ENCODE data around the gene PTPN23.

The PTPN23 gene

DNA sequence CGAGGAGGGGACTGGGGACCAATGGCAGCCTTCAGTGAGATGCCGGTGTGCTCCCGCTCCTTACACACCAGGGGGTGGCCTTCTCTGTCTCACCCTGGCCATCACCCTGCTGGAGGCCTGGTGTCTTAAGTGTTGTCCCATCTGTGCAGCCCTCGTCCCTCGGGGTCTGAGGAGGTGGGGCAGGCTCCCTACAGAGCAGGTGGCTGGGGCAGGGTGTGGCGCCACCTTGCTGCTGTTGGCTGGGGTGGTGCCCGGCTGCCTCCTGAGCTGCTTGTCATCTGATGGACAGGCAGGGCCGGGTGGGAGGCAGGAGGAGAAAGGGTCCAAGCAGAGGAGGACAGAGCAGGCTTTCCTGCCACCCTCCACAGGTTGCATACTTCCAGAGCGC, 25.9 kb downstream of the PTPN23 start:
- DNase-seq, result no peak

DNA sequence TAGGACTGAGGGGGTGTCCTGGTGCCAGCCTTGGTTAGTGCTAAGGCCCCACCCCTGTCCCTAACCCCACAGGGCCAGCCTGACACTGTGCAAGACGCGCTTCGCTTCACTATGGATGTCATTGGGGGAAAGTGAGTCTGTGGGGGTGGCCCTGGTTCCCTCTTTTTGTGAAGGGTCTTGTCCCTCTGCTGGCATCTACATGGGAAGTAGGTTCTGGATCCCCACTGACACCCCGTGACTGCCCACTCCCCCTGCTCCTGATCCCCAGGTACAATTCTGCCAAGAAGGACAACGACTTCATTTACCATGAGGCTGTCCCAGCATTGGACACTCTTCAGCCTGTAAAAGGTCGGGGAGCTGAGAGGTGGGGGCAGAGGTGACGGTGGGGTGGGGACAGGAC, 26.4 kb downstream of the PTPN23 start:
- no peak for DNase-seq

DNA sequence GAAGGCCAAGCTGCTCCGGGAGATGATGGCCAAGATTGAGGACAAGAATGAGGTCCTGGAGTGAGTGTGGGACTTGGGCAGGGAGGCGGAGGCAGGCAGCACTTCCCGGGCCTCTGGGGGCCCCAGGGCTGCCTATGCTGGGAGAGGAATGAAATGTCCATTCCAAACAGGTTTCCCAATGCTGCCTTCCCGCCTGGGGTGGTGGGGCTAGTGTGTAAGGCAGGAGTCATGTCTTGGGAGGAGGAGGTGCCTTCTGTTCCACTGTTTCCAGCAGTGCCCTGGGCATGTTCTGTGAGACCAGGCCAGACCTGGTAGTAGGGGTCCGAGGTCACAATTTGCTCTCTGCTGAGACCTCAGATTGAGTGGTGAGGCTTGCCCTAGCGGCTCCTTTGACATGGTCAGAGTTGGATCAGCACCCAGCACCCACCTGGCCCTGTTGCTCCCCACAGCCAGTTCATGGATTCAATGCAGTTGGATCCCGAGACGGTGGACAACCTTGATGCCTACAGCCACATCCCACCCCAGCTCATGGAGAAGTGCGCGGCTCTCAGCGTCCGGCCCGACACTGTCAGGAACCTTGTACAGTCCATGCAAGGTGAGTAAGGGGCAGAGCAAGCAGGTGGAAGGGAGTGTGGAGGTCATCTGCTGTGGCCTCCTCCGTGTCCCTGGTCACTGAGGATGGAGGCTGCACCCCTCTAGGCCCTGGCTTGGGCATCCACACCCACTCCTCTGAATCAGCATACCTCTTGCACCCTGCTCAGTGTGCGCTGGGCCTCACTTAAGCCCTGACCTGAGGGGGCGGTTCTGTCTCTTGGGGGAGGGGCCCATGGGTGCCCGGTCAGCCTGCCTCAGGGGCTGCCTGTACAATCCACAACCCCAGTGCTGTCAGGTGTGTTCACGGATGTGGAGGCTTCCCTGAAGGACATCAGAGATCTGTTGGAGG, 27.3 kb downstream of the PTPN23 start:
- DNase-seq, result no peak

DNA sequence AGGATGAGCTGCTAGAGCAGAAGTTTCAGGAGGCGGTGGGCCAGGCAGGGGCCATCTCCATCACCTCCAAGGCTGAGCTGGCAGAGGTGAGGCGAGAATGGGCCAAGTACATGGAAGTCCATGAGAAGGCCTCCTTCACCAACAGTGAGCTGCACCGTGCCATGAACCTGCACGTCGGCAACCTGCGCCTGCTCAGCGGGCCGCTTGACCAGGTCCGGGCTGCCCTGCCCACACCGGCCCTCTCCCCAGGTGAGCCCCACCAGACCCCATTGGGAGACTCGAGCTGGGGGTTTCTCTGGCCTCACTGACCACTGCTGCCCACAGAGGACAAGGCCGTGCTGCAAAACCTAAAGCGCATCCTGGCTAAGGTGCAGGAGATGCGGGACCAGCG, 28.0 kb downstream of the PTPN23 start:
- no peak for DNase-seq

DNA sequence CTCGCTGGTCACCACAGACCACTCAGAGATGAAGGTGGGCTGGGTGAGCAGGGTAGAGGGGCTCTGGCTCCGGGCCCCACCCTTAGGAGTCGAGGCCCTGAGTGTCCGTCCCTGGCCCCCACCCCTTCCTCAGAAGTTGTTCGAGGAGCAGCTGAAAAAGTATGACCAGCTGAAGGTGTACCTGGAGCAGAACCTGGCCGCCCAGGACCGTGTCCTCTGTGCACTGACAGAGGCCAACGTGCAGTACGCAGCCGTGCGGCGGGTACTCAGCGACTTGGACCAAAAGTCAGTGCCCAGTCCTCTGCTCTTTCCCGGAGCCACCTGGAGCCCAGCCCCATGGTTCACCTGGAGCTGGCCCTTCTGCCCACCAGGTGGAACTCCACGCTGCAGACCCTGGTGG, 28.5 kb downstream of the PTPN23 start:
- DNase-seq, result no peak

DNA sequence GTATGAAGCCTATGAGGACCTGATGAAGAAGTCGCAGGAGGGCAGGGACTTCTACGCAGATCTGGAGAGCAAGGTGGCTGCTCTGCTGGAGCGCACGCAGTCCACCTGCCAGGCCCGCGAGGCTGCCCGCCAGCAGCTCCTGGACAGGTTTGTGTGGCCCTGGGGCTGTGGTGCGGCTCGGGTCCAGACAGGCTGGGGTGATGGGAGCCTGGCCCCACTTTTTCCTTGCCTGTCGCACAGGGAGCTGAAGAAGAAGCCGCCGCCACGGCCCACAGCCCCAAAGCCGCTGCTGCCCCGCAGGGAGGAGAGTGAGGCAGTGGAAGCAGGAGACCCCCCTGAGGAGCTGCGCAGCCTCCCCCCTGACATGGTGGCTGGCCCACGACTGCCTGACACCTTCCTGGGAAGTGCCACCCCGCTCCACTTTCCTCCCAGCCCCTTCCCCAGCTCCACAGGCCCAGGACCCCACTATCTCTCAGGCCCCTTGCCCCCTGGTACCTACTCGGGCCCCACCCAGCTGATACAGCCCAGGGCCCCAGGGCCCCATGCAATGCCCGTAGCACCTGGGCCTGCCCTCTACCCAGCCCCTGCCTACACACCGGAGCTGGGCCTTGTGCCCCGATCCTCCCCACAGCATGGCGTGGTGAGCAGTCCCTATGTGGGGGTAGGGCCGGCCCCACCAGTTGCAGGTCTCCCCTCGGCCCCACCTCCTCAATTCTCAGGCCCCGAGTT, 29.0 kb downstream of the PTPN23 start:
- DNase-seq, result no peak

DNA sequence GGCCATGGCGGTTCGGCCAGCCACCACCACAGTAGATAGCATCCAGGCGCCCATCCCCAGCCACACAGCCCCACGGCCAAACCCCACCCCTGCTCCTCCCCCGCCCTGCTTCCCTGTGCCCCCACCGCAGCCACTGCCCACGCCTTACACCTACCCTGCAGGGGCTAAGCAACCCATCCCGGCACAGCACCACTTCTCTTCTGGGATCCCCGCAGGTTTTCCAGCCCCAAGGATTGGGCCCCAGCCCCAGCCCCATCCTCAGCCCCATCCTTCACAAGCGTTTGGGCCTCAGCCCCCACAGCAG, 29.5 kb downstream of the PTPN23 start:
- no peak for DNase-seq

DNA sequence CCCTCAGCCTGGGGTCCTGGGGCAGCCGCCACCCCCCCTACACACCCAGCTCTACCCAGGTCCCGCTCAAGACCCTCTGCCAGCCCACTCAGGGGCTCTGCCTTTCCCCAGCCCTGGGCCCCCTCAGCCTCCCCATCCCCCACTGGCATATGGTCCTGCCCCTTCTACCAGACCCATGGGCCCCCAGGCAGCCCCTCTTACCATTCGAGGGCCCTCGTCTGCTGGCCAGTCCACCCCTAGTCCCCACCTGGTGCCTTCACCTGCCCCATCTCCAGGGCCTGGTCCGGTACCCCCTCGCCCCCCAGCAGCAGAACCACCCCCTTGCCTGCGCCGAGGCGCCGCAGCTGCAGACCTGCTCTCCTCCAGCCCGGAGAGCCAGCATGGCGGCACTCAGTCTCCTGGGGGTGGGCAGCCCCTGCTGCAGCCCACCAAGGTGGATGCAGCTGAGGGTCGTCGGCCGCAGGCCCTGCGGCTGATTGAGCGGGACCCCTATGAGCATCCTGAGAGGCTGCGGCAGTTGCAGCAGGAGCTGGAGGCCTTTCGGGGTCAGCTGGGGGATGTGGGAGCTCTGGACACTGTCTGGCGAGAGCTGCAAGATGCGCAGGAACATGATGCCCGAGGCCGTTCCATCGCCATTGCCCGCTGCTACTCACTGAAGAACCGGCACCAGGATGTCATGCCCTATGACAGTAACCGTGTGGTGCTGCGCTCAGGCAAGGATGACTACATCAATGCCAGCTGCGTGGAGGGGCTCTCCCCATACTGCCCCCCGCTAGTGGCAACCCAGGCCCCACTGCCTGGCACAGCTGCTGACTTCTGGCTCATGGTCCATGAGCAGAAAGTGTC, 30.2 kb downstream of the PTPN23 start:
- no peak for DNase-seq

DNA sequence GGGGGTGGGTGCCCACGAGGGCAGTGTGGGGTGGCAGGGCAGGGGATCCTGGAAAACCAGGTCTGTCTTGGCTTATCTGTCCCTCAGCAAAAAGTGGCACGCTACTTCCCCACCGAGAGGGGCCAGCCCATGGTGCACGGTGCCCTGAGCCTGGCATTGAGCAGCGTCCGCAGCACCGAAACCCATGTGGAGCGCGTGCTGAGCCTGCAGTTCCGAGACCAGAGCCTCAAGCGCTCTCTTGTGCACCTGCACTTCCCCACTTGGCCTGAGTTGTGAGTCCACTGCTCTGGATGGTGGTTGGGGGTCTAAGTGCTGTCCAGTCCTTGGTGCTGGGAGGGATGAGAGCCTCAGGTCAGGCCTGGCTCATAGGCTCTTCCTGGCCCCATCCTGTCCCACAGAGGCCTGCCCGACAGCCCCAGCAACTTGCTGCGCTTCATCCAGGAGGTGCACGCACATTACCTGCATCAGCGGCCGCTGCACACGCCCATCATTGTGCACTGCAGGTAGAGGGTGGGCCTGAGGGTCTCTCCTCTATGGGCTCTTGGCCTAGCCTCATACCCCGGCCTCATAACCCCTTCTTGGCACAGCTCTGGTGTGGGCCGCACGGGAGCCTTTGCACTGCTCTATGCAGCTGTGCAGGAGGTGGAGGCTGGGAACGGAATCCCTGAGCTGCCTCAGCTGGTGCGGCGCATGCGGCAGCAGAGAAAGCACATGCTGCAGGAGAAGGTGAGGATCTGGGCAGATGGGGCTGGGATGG, 31.1 kb downstream of the PTPN23 start:
- DNase-seq, result no peak

DNA sequence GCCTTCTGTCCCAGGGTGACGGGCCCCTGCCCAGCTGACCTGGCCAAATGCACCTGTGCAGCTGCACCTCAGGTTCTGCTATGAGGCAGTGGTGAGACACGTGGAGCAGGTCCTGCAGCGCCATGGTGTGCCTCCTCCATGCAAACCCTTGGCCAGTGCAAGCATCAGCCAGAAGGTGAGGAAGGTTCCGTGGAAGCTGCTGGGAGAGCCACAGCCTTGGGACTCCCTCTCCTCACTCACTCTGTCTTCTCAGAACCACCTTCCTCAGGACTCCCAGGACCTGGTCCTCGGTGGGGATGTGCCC, 31.6 kb downstream of the PTPN23 start:
- no peak for DNase-seq

DNA sequence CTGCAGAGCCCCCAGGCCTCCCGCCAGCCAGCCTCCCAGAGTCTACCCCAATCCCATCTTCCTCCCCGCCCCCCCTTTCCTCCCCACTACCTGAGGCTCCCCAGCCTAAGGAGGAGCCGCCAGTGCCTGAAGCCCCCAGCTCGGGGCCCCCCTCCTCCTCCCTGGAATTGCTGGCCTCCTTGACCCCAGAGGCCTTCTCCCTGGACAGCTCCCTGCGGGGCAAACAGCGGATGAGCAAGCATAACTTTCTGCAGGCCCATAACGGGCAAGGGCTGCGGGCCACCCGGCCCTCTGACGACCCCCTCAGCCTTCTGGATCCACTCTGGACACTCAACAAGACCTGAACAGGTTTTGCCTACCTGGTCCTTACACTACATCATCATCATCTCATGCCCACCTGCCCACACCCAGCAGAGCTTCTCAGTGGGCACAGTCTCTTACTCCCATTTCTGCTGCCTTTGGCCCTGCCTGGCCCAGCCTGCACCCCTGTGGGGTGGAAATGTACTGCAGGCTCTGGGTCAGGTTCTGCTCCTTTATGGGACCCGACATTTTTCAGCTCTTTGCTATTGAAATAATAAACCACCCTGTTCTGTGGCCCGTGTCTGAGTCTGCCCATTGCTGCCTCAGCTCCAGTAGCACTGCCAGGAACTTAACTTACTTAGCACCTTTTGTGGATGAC, 32.2 kb downstream of the PTPN23 start:
- DNase-seq, result no peak

DNA sequence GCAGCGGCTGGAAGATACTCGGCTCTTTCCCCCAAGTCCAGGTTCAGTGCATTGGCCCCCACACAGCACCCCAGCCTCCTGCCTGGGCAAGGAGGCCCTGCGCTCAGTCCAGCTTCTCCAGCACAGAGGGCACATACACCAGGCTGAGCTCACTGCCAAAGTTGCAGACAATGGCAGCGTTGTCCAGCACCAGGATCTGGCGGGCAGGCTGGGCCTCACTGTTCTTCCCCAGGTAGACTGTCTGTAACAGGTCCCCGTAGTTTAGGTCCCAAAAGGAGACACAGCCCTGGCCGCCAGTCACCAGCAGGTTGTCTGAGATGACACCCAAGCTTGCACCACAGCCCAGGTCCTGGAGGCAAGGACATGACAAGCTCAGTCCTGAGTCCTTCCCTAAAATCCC, 32.9 kb downstream of the PTPN23 start:
- DNase-seq, result no peak

DNA sequence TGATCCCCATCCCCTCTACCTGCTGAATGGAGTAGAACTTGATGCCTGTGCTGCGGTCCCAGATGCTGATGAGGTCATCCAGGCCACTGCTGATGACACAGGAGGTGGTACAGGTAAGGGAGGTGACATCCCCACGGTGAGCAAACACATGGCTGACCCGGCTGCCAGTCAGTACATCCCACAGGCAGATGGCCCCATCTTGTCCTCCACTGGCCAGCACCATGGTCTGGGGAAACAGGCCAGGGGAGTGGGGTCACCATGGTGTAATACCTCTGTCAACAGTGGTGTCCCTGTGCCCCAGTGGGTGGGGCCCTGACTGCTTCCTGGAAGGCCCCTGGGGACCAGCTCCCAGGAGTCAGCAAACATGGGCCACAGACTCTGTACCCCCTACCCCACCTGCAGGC, 33.3 kb downstream of the PTPN23 start:
- no peak for DNase-seq

DNA sequence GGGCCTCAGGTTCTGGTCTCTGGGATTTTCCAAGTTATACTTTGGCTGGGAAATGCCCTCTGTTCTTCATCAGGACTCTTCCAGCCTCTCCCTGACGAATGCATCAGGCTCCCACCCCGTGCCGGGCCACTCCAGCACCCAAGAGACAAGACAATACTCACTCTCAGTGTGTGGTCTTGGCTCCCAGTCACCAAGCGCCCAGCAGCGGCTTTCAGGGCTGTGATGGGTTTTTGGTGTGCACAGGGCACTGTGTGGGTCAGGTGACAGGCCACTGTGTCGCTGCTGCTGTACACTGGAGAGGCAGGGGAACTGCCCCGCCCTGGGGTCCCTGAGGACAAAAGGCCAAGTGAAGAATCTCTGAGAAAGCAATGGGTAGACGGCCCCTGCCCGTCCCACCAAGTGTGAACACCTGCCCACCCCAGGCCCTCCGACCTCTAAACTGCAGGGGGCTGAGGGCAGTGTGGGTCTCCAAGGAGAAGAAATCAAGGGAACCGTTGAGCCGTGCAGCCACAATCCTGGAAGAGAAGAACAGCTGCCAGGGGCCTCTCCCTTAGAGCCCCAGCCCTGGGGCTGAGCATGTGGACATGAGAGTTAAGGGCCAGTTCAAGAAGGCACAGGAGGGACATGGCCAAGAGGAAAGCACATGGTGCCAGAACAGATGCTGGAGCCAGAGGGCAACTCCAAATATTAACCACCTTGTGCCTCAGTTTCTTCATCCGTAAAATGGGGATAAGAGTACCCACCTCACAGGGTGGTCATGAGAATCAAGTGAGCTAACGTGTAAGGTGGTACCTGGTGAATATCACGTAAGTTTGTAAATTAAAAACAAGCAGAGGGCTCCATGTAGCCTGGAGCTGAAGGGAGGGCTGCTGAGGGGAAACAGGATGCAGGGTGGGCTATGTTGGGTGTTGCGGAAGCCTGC, 34.1 kb downstream of the PTPN23 start:
- no peak for DNase-seq

DNA sequence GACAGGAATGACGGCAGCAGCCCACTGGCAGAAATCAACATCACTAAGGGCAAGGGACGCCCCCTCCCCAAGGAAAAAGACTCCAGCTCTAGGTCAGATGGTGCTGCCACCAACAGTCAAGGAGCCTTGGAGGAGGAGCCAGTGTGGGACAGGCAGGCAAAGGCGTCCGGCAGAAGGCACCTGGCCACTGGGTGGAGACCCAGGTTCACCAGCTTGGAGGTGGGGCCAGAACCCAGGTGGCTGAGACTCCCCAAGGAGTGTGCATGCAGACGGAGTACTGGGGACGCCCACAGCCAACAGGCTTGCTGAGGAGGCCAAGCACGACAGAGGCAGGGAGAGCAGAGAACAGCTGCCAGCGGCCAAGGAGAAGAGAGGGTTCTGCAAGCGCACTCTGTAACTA, 35.2 kb downstream of the PTPN23 start:
- DNase-seq, result no peak

DNA sequence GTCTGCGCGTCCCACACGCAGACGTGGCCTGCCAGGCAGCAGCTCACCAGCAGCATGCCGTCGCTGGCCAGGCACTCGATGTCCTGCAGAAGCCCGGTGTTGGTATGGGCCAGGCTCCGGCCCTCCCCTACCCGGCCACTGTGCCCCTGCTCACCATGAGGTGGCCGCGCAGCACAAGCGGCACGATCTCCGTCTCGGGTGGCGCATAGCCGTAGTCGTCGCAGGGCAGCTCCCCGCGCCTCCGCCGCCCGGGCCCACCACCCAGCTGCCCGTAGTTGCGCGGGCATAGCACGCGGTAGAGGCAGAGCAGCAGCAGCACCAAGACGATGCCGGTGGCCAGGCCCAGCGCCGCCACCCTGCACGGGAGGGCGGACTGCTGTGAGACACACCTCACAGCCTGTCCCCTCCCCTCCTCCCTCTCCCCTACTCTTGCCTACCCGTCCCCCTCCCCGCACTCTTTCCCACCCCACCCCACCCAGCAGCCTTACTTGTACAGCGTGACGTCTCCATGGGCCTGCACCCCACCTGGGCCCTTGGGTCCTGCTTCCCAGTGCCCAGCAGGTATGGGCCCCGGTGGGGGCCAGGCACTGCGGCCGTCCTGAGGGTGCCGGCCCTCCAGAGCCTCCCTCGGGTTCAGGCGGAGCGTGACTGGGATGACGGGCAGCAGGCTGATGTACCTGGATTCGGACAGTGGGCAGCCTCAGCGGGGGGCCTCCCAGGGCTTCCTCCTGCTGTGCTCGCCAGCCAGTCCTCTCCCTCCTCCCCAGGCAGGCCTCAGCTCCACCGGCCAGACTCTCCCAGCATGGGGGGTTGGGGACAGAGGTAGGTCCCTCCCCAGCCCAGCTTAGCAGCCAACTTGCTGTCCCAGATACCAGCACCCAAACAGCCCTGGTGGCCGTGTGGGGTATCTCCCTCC, 37.6 kb downstream of the PTPN23 start:
- DNase-seq, result no peak

DNA sequence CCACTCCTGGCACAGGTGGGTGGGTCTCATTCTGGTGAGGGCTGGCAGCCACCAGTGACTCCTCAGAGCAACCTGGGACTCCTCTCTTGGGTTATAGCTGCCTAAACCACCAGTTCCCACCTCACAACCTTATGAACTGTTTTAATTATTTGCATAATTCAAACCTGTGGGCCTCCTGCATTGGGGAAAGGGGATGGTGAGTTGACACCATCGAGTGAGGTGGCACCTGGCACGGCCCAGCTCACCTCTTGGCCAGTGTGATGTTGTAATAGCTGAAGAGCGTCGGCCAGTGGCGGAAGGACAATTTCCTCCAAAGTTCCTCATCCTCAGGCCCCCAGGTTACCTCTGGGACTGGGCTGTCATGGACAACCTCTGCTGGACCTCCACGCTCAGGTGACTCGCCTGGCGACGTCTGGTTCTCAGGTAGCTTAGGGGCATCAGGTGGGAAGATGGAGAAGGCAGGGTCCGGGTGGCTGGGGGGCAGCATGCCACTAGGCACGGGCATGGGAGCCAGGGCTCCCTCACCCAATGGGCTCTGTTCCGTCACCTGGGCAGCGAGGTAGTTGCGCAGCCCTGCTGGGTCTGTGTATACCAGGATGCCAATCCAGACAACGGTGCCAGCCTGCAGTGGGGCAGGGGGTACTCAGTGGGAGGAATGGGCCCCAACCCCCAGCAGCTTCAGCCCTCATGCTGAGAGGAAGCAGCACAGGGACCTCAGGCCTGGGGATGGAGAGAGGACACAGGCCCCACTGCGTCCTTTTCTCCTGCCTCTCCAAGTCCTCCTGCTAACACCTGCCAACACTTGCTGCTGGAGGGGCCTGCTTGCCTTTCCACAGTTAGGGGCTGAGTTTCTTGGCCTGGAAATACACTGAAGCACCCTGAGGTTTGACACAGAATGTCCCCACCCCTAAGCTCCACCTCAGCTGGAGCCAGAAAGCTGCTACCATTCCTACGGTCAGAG, 38.5 kb downstream of the PTPN23 start:
- no peak for DNase-seq

DNA sequence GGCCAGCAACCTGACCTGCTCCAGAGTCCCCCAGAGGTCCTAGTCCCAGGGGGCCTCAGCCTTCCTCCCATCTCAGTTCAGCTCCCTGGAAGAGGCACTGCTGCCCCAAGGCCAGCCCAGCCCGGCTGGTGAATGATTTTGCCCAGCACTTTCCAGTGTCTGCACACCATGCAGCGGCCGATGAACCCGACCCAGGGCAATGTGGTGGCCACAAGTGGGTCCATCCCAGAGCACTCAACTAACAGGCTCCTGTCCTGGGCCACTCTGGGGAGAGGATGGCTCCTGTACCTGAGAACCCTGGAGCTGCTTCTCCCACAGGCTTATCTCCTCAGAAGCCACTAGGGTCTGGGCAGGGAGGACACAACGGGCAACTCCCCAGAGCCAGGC, 39.2 kb downstream of the PTPN23 start:
- no peak for DNase-seq

Data from T-helper 9 cell (primary cell).